ENCODE measurements around the gene RIN1.

RIN1 gene

DNA sequence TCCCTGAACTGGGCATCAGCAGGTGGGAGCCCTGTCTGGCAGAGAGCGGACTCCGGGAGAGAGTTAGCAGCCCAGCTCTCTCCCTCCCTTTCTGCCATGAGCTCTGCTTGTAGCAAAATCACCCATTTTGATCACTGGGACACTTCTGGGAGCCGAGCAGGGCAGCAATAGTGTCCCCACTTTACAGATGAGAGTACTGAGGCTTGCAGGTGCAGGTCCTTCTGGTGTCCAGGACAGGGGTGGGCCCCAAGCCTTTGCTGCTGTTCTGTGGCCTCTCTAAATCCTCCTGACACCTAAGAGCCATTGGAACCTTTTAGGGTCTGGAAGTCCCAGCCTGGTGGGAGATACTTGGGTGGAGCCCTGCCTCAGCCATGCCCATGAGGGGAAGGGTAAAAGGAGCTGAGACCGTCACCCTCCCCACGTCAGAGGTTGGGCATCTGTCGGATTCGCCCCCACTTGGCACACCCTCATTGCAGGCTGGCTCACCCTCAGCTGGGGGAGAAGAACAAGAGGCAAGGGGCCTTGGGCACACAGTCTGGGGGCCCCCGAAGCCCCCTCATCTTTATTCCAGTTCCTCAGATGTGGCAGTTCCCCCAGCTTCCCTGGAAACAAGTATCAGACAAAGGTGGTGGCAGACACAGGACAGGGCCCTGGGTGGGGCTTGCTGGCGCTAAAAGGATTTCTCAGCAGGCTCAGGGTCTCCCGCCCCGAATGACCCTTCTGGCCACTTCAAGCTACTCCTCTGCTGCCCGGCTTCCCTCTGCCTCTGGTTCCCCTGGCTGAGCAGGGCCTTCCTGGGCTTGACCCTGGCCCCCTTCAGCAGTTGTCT is 4.5 kb downstream of the RIN1 start:
- TF ChIP-seq, protein P1, sequence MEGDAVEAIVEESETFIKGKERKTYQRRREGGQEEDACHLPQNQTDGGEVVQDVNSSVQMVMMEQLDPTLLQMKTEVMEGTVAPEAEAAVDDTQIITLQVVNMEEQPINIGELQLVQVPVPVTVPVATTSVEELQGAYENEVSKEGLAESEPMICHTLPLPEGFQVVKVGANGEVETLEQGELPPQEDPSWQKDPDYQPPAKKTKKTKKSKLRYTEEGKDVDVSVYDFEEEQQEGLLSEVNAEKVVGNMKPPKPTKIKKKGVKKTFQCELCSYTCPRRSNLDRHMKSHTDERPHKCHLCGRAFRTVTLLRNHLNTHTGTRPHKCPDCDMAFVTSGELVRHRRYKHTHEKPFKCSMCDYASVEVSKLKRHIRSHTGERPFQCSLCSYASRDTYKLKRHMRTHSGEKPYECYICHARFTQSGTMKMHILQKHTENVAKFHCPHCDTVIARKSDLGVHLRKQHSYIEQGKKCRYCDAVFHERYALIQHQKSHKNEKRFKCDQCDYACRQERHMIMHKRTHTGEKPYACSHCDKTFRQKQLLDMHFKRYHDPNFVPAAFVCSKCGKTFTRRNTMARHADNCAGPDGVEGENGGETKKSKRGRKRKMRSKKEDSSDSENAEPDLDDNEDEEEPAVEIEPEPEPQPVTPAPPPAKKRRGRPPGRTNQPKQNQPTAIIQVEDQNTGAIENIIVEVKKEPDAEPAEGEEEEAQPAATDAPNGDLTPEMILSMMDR (IDR thresholded peaks at IDR 0.05), result no peak

DNA sequence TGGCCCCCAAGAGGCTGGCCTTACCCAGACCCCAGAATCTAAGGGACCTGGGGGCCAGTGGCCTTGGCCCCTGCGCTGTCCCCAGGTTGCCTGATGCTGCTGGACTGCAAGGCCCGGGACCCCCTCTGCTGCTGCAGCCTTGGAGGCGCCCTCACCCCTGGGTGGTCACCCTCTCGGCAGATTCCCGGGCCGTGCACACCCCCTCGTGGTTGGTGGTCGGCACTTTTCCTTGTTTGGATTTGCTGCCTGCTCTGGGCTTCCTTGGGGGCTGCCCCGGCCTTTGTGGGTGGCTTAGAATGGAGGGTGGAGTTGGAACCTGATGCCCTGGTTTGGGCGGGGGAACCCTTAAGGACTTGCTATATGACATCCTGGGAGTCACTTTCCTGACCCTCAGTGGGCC is 5.3 kb downstream of the RIN1 start:
- TF ChIP-seq, protein P1 (IDR thresholded peaks at IDR 0.05), result no peak

DNA sequence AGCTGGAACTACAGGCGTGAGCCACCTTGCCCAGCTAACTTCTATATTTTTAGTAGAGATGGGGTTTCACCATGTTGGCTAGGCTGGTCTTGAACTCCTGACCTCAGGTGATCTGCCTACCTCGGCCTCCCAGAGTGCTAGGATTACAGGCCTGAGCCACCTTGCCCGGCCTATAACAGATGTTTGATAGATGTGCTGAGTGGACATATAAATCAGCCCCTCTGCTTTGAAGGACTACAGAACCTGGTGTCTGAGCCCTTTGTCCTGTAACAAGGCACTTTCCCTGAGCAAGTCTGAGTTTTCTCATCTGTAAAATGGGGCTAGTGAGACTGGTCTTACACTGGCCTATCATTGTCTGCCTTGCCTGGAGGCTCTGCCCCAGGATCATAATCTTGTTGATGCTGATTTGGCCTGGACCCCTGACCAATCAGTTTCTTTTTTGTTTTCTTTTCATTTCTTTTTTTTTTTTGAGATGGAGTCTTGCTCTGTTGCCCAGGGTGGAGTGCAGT is 7.0 kb downstream of the RIN1 start:
- TF ChIP-seq, protein P1 (IDR thresholded peaks at IDR 0.05), result no peak

DNA sequence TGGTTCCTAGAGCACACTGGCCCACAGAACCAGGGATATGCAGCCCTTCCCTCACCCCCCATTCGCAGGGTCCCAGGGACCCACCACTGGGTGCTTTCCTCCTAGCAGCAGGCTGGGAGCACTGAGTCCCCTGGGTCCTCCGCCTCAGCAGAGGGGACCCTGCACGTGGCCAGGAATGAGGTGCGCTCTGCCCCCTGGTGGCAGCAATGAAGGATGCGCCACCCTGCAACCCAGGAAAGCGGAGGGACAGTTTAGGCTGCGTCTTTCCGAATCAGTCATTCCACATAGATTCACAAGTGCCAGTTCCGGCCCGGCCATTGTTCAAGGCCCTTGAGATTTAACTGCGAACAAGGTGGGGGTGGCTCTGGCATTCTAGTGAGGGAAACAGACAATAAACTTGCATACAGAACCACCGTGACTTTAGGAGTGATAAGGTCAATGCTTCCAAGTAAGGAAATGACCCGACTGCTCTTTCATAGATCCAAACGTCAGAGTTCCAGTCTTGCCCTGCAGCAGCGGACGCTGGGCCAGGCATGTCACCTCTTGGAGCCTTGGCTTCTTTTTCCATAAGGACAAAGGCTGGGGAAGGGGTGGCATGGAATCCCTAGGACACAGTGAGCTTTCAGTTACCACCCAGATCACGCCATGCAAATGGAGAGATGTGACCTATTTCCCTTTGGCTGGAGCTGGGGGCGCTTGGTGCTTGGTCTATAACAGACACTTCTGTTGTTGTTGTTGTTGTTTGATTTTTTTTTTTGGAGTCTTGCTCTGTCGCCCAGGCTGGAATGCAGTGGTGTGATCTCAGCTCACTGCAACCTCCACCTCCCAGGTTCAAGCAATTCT is 7.7 kb downstream of the RIN1 start:
- TF ChIP-seq, protein P1 (IDR thresholded peaks at IDR 0.05), result peak; percentile 94

DNA sequence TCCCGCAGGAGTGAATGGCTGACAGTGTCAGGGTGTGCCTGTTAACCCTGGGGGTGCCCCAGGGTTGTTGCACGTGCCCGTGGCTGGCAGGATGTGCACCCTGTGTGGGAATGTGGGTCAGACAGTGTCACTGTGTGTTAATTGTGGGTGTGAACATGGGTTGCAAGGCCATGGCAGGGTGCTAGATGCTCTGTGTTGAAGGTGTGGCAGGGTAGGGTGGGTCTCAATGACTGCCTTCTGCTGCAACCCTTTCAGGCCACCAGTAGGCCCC is 8.3 kb downstream of the RIN1 start:
- TF ChIP-seq, protein P1 (IDR thresholded peaks at IDR 0.05), result no peak

DNA sequence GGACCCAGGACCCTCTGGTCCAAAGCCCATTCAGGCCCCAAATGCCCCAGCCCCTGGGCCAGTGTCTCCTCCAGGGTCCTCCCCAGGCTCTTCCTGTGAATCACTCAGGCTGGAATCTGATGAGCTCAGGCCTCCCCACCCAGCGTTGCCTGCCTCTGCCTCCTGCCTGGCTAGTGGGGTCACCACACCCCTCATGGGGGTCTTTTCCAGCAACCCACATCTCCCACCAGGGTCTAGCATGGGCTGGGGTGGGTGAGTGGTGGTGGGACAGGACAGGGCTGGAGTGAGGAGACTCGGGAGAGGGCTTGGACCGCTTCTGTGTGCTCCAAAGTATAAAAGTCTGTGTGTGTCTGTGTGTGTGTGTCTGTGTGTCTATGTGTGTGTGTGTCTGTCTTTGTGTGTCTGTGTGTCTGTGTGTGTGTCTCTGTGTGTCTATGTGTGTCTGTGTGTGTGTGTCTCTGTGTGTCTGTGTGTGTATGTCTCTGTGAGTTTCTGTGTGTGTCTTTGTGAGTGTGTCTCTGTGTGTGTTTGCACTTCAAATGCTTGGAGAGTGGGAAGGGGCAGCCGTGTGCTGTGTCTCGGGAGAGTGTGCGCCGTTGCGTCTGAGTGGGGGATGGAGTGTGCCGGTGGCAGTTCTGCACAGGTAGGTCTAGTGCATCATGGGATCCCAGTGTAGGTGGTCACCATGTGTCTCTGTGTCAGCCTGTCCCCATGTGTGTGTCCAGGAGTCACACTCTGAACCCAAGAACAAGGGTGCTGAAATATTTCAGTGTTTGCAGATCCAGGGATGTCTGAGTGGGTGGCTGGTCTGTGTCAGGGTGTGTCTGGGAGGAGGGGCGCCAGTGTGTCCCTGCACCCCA is 8.8 kb downstream of the RIN1 start:
- TF ChIP-seq, protein P1 (IDR thresholded peaks at IDR 0.05), result no peak
